Choroid plexus epithelial cell (primary cell): ENCODE data around the gene PRR5.
"Not testable (repeated sequence)": the region's sequence is repeated elsewhere in the genome, so short reads cannot be mapped to it uniquely, and the experiment has no call there.

ENCODE experiments used
- DNase-seq: peaks from one replicate; pipeline ENCODE4 v3.0.0-alpha.2; 2010; ENCODE audit warnings: low read depth
- H3K4me3 ChIP-seq: 2 replicates; pipeline ENCODE4 v1.5.1; 2011; ENCODE audit warnings: low read depth, mild to moderate bottlenecking, control low read depth, low read length, moderate library complexity
- CTCF ChIP-seq: conservative IDR thresholded peaks from 2 replicates; pipeline ENCODE4 v1.5.1; 2011; ENCODE audit warnings: low read depth, mild to moderate bottlenecking, control low read depth, inconsistent platforms, low read length, moderate library complexity

The PRR5 gene

GRCh38 chr22:44672632-44673031, 29.4 kb upstream of the PRR5 start:
- no peak for DNase-seq
- no peak overlapping the region for H3K4me3 ChIP-seq
- no peak for TF ChIP-seq CTCF

DNA sequence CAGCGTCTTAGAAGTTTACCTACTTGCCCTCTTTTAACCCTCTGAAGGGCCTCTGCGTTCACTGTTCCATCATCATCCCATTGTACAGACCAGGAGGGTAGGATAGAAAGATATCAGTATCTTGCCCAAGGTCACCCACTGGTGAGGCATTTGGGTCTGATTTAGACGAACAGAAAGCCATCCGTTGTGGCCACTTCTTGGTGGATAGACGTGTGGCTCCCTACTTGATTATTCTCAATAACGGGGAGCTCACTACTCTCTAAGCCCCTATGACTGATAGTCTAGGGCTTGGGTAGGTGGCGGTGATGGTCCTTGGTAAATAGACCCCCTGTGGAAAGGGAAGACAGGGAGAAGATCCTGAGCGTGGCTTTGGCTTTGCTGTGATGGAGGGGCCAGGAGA, 28.6 kb upstream of the PRR5 start:
- no peak for TF ChIP-seq CTCF
- no peak for DNase-seq
- H3K4me3 ChIP-seq, result no peak overlapping the region

DNA sequence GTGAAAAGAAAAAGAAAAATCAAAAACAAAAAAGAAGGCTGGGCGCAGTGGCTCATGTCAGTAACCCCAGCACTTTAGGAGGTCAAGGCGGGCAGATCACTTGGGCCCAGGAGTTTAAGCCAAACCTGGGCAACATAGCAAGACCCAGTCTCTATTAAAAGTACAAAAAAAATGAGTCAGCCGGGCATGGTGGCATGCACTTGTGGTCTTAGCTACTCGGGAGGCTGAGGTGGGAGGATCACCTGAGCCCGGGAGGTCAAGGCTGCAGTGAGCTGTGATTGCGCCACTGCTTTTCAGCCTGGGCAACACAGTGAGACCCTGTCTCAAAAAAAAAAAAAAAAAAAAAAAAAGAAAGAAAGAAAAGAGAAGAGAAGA, 26.0 kb upstream of the PRR5 start:
- not testable (repeated sequence) for H3K4me3 ChIP-seq, DNase-seq

DNA sequence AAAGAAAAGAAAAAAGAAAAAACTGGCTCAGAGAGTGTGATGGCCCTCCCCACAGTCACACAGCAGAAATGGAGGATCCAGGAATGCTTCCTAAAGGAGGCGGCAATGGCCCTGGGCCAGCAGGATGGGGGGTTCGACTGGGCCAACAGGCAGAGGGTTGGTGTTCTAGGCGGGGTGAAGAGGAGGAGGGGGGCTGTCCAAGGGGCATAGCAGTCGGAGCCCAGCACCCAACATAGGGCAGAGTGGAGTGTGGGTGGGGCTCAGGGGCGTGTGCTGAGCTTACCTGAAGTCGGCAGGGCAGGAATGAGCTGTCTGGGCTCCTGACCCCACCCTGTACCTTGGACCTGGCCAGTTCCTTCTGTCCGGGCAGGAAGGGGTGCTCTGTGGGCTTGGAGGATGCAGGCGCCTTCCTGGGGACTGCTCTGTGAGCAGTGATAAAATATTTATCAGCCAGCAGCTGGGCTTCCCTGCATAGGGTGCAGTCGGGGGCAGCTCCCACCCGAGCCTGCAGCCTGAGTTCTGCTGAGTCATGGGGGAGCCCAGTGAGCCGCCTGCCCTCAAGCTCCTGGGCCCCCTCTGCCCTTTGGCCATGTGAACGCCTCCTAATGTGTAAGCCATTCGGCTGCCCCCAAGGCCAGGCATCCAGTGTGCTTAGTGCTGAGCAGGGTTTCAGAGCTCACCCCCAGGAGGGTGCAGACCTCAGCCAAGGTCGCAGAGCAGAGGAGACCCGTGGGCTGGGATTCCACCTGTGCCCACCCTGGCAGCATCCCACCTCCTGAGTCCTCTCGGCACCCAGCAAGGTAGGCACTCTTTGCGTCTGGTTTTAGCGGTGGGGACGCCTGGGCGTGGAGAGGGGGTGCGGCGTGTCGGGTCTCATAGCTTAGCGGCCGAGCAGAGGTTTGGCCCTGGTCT, 25.3 kb upstream of the PRR5 start:
- no peak for DNase-seq
- peak overlapping the region; percentile 14 for H3K4me3 ChIP-seq
- no peak for TF ChIP-seq CTCF

GRCh38 chr22:44677353-44677840, 24.6 kb upstream of the PRR5 start:
- TF ChIP-seq CTCF, result no peak
- peak overlapping the region; percentile 14 for H3K4me3 ChIP-seq
- no peak for DNase-seq

DNA sequence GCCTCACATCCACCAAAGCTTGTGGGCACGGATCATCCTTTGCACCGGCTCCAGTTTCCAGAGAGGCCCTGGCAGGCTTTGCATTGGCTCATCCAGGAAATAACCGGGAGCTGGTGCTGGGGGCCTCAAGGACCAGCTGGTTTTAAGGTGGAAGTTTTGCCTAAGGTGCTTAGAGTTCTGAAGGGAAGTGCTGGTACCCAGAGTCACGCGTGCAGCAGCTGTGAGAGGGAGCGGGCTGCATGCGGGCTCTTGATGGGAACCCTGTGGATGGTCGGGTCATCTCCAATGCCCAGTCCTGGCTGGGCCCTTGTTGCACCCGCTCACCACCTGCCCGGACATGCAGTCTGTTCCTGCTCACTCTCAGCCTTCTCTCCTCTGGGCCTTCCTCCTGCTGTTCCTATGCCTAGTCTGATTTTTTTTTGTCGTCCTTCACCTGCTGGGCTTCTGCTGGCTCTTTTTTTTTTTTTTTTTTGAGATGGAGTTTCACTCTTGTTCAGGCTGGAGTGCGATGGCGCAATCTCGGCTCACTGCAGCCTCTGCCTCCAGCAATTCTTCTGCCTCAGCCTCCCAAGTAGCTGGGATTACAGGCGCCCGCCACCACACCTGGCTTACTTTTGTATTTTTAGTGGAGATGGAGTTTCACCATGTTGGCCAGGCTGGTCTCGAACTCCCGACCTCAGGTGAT, 24.0 kb upstream of the PRR5 start:
- H3K4me3 ChIP-seq, result no peak overlapping the region
- no peak for TF ChIP-seq CTCF
- no peak for DNase-seq

DNA sequence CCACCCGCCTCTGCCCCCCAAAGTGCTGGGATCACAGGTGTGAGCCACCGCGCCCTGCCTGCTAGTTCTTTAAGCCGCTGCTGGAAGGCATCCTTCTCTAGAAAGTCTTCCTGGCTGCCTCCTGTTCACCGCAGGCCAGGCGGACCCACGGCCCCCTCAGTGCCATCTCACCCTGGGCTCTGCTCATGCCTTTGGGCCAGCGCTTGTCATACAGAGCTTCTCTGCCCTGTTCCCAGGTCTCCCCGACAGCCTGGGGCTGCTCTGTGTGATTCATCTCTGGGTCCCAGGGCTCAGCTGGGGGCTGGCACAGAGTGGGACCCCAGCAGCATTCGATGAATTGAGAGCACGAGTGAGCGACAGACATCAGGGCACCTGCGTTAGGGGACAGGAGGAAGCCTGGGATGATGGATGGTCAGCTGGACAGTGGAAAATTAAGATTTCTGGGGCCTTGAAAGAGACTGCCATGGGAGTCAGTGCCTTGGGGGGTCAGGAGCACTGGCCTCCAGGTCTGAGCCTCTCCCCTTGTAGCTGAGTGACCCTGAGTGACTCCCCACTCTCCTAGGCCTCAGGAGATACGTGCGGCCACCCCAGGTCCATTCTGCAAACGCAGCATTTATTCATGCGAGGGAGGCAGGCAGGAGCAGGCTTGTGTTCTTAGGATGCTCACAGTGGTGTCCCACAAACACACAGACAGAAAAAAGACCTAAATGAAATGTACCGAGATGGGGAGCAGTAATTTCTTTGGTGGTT, 23.3 kb upstream of the PRR5 start:
- H3K4me3 ChIP-seq, result no peak overlapping the region
- no peak for TF ChIP-seq CTCF
- no peak for DNase-seq

- H3K4me3 ChIP-seq, DNase-seq: not testable (repeated sequence)
Observed at GRCh38 chr22:44679306-44679647, 22.7 kb upstream of the PRR5 start.
